HG03175 (cell line): Measurements from ENCODE around the gene SLC9A3.

ENCODE experiments used
- ATAC-seq: cut with Tn5 transposase; IDR thresholded peaks from one replicate; pipeline ENCODE4 v1.9.1; 2021; ENCODE audit warnings: mild to moderate bottlenecking, moderate library complexity; ENCODE audit not compliant: unreplicated experiment

Gene SLC9A3

DNA sequence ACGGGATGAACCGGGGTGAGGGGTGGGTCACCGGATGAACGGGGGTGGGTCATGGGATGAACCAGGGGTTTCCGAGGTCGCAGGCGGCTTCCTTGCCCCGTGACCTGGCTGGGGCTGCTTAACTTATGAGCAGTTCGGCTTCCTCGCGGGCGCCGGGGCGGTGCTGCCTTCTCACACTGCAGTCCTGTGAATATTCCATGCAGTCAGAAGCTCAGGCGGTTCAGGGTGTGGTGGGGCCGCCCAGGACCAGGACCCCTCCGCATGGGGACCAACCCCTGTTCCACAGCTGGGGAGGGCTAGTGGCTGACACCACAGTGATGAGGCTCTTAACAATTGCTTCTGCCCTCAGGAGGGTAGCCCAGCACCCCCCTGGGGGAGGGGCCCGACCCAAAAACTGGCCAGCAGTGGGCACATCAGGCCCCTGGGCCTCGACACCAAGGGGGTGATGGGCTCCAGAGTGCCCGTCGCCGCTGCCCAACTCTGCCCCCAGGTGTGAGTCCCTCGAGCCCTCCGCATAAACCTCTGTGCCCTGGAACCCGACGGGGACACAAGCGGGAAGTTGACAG lies 30.9 kb upstream of the SLC9A3 start:
- ATAC-seq = no peak

GRCh38 chr5:554284-554988 lies 30.2 kb upstream of the SLC9A3 start:
- ATAC-seq = no peak

- no peak for ATAC-seq
Observed at GRCh38 chr5:553874-554273, 29.6 kb upstream of the SLC9A3 start.

GRCh38 chr5:551406-551805 lies 27.2 kb upstream of the SLC9A3 start:
- no peak for ATAC-seq

GRCh38 chr5:549229-549628 lies 25.0 kb upstream of the SLC9A3 start:
- ATAC-seq = no peak

GRCh38 chr5:548256-548655 lies 24.0 kb upstream of the SLC9A3 start:
- ATAC-seq = no peak

DNA sequence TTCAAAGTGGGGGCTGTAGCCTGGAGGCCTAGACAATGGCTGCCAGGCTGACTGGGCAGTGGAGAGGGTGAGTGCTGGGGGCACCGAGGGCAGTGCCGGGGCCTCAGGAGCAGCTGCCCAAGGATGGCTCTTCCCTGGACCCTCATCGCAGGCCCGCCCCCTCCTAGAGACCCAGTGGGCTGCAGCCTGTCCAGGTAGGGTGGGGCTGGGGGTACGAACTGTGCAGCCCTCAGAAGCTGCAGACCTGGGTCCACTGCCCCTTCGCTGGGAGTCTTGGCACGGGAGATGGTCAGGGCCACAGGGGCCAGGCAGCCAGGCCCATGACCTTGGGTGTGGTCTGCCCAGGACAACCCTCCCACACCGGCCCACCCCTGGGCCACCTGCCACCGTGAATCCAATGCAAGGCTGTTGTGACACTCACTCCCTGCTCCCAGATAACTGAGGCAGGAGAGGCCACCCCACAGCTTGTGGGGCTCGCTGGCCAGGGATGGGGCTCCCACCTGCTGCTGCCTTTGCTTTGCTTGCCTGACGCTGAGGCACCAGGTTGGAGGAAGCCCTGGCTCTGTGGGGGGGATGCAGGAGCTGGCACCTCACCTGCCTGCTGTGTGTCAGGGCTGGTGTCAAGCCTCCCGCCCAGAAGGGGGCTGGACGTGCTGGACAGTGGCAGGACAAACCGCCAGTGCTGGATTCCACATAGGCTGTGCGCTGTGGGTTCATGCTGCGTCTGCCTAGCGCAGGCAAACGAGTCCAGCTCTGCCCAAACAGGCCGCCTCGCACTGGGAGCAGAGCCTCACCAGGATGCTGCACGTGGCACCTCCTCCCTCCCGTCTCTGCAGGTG lies 23.1 kb upstream of the SLC9A3 start:
- no peak for ATAC-seq

DNA sequence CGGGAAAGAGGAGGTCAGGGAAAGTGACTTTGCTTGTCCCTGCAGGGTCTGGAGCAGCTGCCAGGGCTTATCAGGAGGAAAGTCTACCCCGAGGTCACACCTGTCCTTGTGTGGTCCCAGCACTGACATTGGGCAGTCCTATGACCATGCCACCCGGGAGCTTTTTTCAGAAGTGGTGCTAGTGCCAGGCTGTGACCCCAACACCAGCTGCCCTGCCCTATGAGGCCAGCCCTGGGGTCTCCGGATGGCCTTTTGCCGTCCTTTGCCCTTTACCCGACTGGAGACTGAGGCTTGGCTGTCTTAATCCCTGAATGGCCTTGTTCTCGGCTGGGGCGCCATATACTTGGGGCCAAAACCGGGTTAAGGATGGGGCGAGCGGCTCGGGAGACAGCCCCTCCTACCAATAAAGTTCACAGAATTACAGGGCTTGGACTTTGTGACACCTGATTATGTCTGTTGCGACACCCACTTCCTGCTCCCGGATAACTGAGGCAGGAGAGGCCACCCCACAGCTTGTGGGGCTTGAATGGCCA lies 22.2 kb upstream of the SLC9A3 start:
- ATAC-seq = no peak

DNA sequence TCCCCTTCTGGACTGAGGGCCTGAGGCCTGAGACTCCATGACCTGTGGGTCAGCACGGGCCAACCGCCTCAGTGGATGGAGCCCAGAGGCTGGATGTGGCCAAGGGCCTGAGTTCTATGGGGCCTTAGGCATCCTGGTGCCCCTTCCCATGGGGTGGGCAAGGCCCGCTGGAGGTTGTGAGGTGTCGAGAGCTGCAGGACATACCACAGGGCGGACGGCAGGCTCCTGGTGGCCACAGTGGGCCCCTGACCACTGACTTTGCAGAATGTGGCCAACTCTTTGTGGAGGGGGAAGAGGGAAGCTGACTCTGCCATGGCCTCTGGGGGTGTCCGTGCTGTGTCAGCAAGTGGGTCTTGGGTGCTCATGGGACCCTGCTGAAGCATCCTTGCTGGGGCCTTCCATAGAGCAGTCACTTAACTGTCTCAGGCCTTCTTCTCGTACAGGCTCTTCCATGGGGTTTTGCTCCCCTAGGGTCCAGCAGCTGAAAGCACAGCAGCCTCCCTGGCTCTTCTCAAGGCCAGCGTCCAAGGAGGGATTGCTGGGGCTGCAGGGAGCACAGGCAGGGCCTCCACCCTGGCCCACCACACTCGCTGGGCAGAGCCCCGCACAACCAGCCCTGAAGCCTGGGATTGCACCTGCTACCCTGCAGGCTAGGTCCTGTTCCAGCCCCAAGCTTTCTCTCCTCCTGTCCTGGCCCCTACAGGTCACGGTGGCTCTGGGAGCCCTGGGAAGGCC lies 21.6 kb upstream of the SLC9A3 start:
- ATAC-seq = no peak

DNA sequence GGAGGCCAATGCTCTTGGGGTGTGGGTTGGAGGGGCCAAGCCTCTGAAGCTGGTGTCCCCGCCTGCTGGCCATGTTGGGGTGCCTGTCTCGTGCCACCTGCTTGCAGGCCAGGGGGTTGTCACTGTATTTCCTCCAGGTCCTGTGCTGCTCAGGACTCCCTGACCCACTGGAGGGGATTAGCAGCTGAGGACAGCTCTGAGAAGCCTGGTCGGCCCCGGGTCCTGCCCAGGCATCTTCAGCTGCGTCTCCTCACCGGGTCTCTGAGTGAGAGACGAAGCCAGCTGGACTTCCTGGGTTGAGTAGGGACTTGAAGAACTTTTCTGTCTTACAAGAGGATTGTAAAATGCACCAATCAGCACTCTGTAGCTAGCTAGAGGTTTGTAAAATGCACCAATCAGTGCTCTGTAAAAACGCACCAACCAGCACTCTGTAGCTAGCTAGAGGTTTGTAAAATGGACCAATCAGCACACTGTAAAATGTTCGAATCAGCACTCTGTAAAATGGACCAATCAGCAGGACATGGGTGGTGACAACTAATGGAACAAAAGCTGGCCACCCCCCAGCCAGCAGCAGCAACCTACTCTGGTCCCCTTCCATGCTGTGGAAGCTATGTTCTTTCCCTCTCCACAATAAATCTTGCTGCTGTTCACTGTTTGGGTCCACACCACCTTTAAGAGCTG lies 20.6 kb upstream of the SLC9A3 start:
- ATAC-seq = no peak

GRCh38 chr5:543755-544674 lies 19.8 kb upstream of the SLC9A3 start:
- peak; percentile 92 for ATAC-seq

GRCh38 chr5:543351-543750 lies 19.1 kb upstream of the SLC9A3 start:
- ATAC-seq = peak; percentile 11

- no peak for ATAC-seq
Observed at GRCh38 chr5:542319-543311, 18.4 kb upstream of the SLC9A3 start.

DNA sequence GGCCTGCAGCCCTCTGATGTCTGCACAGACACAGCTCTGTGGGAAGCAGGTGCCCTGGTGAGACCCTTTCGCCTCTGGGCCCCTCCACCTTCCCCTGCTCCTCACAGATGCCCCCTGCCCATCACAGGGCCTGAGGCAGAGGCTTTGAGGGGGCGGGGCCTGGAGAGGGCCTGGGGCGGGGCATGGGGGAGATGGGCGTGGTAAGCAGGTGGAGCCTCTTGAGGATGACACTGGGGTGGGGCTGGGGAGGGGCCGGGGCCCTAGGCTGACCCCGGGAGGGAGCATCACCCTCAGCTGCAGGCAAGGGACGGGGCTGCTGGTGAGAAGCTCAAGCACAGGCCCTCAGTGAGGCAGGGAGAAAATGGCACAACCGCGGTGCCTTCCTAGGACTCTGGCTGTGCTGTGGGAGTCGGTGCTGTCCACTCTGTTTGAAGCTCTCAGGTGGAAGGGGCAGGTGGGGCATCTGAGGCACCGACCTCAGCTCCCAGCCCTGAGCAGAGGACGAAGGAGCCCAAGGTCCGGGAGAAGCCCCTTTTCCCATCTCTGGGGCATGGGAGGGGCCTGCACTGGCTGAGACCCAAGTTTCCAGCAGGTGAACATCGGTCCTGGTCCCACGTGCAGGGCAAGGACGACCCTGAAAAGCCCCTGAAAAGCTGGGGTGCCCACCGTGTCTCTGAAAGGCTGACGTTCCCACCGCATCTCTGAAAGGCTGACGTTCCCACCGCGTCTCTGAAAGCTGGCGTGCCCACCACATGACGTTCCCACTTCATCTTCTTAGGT lies 17.5 kb upstream of the SLC9A3 start:
- no peak for ATAC-seq

GRCh38 chr5:540906-541538 lies 16.8 kb upstream of the SLC9A3 start:
- no peak for ATAC-seq

DNA sequence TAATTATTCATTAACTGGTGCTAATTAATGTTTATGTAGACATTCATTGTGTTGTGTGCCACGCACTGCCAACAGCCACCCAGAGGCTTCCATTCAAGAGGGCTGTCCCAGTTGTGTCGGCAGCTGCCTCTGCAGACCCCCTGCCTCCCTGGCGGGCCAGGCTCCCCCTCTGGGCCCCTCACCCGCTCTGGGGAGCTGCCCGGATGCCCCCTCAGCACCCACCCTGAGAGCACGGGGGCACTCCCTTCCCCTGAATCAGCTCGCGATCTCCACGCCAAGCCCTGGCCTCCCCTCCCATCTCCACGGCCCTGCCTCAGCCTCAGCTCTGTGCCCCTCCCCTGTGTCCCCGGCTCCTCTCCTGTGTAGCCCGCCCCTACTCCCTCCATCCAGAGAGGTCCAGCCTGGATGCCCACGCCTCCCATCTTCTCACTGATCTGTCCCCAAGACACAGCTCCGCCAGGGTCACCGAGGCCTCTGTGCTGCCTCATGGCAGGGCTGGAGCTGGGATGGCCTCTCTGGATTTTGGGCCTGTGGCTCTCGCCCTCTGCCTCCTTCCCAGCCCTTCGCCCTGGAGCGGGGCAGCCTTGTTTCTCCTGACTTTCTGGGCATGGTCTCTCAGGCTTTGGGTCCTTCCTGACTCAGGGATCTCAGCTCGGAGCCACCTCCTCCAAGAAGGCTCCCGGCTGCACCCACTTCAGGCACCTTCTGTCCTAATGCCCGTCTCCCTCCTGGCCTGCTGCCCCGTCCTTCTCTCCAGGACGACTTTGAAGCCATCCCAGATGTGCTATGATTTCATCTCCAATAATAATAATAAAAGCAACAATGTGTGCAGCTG lies 16.0 kb upstream of the SLC9A3 start:
- no peak for ATAC-seq
